ENCODE results near the gene RPP38. TPM values are rescaled to one million over a fixed set of nuclear protein-coding genes. Genes with fewer than 3 reads are reported as not detected.

Gene RPP38
- total and polyA plus RNA-seq, 10 of the 15 experiments (the other 5 are each of a cell fraction or from before 2014, with no cell fraction given) = 13.0 to 40.9 (median 27.2) TPM

DNA sequence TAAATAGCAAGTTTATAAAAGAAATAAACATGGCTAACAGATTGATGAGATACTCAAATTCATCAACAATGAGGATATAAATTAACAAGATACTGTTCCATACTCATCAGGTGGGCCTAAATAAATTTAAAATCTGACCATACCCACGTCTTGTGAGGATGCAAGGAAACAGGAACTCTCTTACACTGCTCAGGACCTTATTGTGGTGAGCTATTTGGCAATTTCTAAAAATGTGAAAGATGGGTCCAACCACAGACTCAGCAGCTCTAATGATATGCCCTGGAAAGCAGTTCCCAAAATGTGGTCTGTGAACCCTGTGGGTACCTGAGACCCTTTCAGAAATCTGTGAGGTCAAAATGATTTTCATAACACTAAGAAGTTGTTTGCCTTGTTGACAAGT lies 21.5 kb downstream of the RPP38 start:
- RAD21 ChIA-PET (ENCODE audit: unreplicated experiment) = no interaction called here
- H3K4me3 ChIP-seq = no peak overlapping the region
- SMC1A ChIA-PET (ENCODE audit: uncharacterized antibody, unreplicated experiment) = interaction anchor here (1.9 kb wide), 1 partner anchor 22 kb away, joined by 6 read pairs; no protein-coding TSS in a partner anchor
- H3K36me3 ChIP-seq (ENCODE audit: control insufficient read depth in 2 of 2, insufficient read depth in 2 of 2, low read length in 1 of 2) = no peaks in the 10 kb centered on the region
- H3K27me3 ChIP-seq (replicated peaks in 1 of 2; ENCODE audit: control insufficient read depth in 2 of 2, insufficient read depth in 2 of 2, low read length in 1 of 2) = no peaks in the 10 kb centered on the region
- H3K4me2 ChIP-seq (ENCODE audit: control insufficient read depth, insufficient read depth) = no peak overlapping the region
- POLR2A ChIA-PET = no interaction called here
- no peak for FAIRE-seq
- 4% methylated on average over 1 of the region's 1 CpG for WGBS (ENCODE audit: insufficient coverage, insufficient replicate concordance, low lambda C conversion rate, missing lambda C conversion rate)
- no peak; the same call in 2 of the 3 replicates for ATAC-seq
- H3K79me2 ChIP-seq (ENCODE audit: control insufficient read depth, insufficient read depth, low read length) = no peaks in the 10 kb centered on the region
- H3K4me1 ChIP-seq (ENCODE audit: control insufficient read depth, insufficient read depth, low read length) = peaks cover 13% of the 10 kb centered on the region
- H3K27ac ChIP-seq (ENCODE audit: control insufficient read depth, insufficient read depth) = no peak overlapping the region
- peak; percentile 24 for DNase-seq (ENCODE audit: low read depth, low spot score)
- H4K20me1 ChIP-seq (ENCODE audit: control insufficient read depth, insufficient read depth) = no peaks in the 10 kb centered on the region
- in situ Hi-C loops (cut with MboI) = no loop called here
- intact Hi-C loops (cut with micrococcal nuclease; ENCODE audit: unreplicated experiment) = no loop called here
- CTCF ChIA-PET = interaction anchor here (1.3 kb wide), 1 partner anchor 16 kb away, joined by 3 read pairs; no protein-coding TSS in a partner anchor
- no peak overlapping the region for H2AFZ ChIP-seq (ENCODE audit: control insufficient read depth, low read depth, low read length)
- no peak overlapping the region for H3K9ac ChIP-seq (ENCODE audit: control insufficient read depth, insufficient read depth, low read length)
- TF ChIP-seq RUNX3 (IDR thresholded peaks at IDR 0.05; ENCODE audit: low read length) (peak; percentile 18; the same call in 1 of the 2 replicates), SPI1 (IDR thresholded peaks at IDR 0.05; ENCODE audit: borderline replicate concordance, insufficient read depth, low read depth, low read length) (peak; percentile 34; the same call in 1 of the 2 replicates), CREB1 (IDR thresholded peaks at IDR 0.05; ENCODE audit: low read depth) (no peak)
- peaks cover 2% of the 10 kb centered on the region; the same call in 1 of the 3 replicates for H3K9me3 ChIP-seq (replicated peaks; ENCODE audit: control insufficient read depth, insufficient read depth, low read length)
- no TSS peak for BruUV-seq (replicated peaks)

GRCh38 chr10:15120523-15120922 lies 23.4 kb downstream of the RPP38 start:
- Histone ChIP-seq H4K20me1 (ENCODE audit: control insufficient read depth, insufficient read depth) (no peaks in the 10 kb centered on the region), H3K36me3 (ENCODE audit: control insufficient read depth in 2 of 2, insufficient read depth in 2 of 2, low read length in 1 of 2) (no peaks in the 10 kb centered on the region), H3K27me3 (replicated peaks in 1 of 2; ENCODE audit: control insufficient read depth in 2 of 2, insufficient read depth in 2 of 2, low read length in 1 of 2) (no peaks in the 10 kb centered on the region), H3K4me1 (ENCODE audit: control insufficient read depth, insufficient read depth, low read length) (peaks cover 17% of the 10 kb centered on the region), H3K4me2 (ENCODE audit: control insufficient read depth, insufficient read depth) (no peak overlapping the region), H3K79me2 (ENCODE audit: control insufficient read depth, insufficient read depth, low read length) (no peaks in the 10 kb centered on the region), H3K9ac (ENCODE audit: control insufficient read depth, insufficient read depth, low read length) (no peak overlapping the region), H3K9me3 (replicated peaks; ENCODE audit: control insufficient read depth, insufficient read depth, low read length) (peaks cover 2% of the 10 kb centered on the region; the same call in 1 of the 3 replicates), H3K4me3 (no peak overlapping the region), H3K27ac (ENCODE audit: control insufficient read depth, insufficient read depth) (no peak overlapping the region), H2AFZ (ENCODE audit: control insufficient read depth, low read depth, low read length) (no peak overlapping the region)
- WGBS (ENCODE audit: insufficient coverage, insufficient replicate concordance, low lambda C conversion rate, missing lambda C conversion rate) = 96% methylated on average over 5 of the region's 5 CpGs
- no TSS peak for BruUV-seq (replicated peaks)
- DNase-seq (ENCODE audit: low read depth, low spot score) = no peak
- intact Hi-C loops (cut with micrococcal nuclease; ENCODE audit: unreplicated experiment) (no loop called here), in situ Hi-C loops (cut with MboI) (no loop called here)
- ATAC-seq = no peak
- no peak for FAIRE-seq
- POLR2A ChIA-PET = no interaction called here
- CTCF ChIA-PET = interaction anchor here (1.0 to 4.8 kb wide), 2 partner anchors 14 to 21 kb away, joined by 3 to 20 read pairs; no protein-coding TSS in a partner anchor
- RAD21 ChIA-PET (ENCODE audit: unreplicated experiment) = interaction anchor here (2.1 kb wide), 1 partner anchor 14 kb away, joined by 6 read pairs; no protein-coding TSS in a partner anchor
- SMC1A ChIA-PET (ENCODE audit: uncharacterized antibody, unreplicated experiment) = interaction anchor here (0.7 to 9.1 kb wide), 3 partner anchors 20 to 451 kb away, joined by 3 to 127 read pairs (median 36); partner anchors contain the start of gene NMT2
- no peak for TF ChIP-seq NR2F1 (conservative IDR thresholded peaks at IDR 0.05)
- no peak for TF ChIP-seq ZNF592 (IDR thresholded peaks at IDR 0.05)
- TF ChIP-seq, protein P1, sequence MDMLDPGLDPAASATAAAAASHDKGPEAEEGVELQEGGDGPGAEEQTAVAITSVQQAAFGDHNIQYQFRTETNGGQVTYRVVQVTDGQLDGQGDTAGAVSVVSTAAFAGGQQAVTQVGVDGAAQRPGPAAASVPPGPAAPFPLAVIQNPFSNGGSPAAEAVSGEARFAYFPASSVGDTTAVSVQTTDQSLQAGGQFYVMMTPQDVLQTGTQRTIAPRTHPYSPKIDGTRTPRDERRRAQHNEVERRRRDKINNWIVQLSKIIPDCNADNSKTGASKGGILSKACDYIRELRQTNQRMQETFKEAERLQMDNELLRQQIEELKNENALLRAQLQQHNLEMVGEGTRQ (IDR thresholded peaks at IDR 0.05; ENCODE audit: borderline replicate concordance, low read depth, low read length) = no peak
- no peak for TF ChIP-seq SUPT20H (IDR thresholded peaks at IDR 0.05; ENCODE audit: borderline replicate concordance, control insufficient read depth, low read depth, low read length)
- TF ChIP-seq, protein P2, sequence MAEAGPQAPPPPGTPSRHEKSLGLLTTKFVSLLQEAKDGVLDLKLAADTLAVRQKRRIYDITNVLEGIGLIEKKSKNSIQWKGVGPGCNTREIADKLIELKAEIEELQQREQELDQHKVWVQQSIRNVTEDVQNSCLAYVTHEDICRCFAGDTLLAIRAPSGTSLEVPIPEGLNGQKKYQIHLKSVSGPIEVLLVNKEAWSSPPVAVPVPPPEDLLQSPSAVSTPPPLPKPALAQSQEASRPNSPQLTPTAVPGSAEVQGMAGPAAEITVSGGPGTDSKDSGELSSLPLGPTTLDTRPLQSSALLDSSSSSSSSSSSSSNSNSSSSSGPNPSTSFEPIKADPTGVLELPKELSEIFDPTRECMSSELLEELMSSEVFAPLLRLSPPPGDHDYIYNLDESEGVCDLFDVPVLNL (IDR thresholded peaks at IDR 0.05; ENCODE audit: low read depth, low read length) = no peak
- no peak for TF ChIP-seq ESRRA (IDR thresholded peaks at IDR 0.05; ENCODE audit: low read length)
- TF ChIP-seq YY1 (IDR thresholded peaks at IDR 0.05; ENCODE audit: low read depth, low read length) = no peak
- no peak for TF ChIP-seq HCFC1 (IDR thresholded peaks at IDR 0.05; ENCODE audit: low read length)
- no peak for TF ChIP-seq ZBED1 (IDR thresholded peaks at IDR 0.05; ENCODE audit: borderline replicate concordance)
